GM23338 (cell line): ENCODE data around the gene LRIG3. TPM values are rescaled to one million over a fixed set of nuclear protein-coding genes. Genes with fewer than 3 reads are reported as not detected.

ENCODE experiments used
- ATAC-seq: fragments of 200-7000 bp; cut with Tn5 transposase; 3 replicates; pipeline ENCODE4 v1.9.1; 2020
- DNase-seq: peaks from one replicate; pipeline ENCODE4 v3.0.0-alpha.2; 2015; ENCODE audit warnings: low spot score
- H2AFZ ChIP-seq: fragments of 200-600 bp; sonication (generic); 2 replicates; pipeline ENCODE4 v1.8.0; 2016; ENCODE audit warnings: antibody characterized with exemption, mild to moderate bottlenecking, moderate library complexity
- H3F3A ChIP-seq: fragments of 200-600 bp; sonication (generic); replicated peaks from 2 replicates; pipeline ENCODE4 v1.8.0; 2017; ENCODE audit warnings: antibody characterized with exemption, mixed run types, low read depth
- H3K27ac ChIP-seq: fragments of 200-600 bp; sonication (generic); 2 replicates; pipeline ENCODE4 v1.6.1; 2016; ENCODE audit warnings: low read depth
- H3K27me3 ChIP-seq: fragments of 200-600 bp; sonication (generic); 2 replicates; pipeline ENCODE4 v1.8.0; 2016; ENCODE audit warnings: mild to moderate bottlenecking, mixed run types, moderate library complexity; ENCODE audit not compliant: insufficient read depth
- H3K36me3 ChIP-seq: fragments of 200-600 bp; sonication (generic); 2 replicates; pipeline ENCODE4 v1.8.0; 2016; ENCODE audit warnings: mild to moderate bottlenecking; ENCODE audit not compliant: insufficient read depth
- H3K4me1 ChIP-seq: fragments of 200-600 bp; sonication (generic); 2 replicates; pipeline ENCODE4 v1.8.0; 2016; ENCODE audit warnings: mild to moderate bottlenecking, moderate library complexity; ENCODE audit not compliant: insufficient read depth
- H3K4me2 ChIP-seq: fragments of 200-600 bp; sonication (generic); 2 replicates; pipeline ENCODE4 v1.7.1; 2017; ENCODE audit warnings: mixed run types
- H3K4me3 ChIP-seq: fragments of 200-600 bp; sonication (generic); 2 replicates; pipeline ENCODE4 v1.6.1; 2016; ENCODE audit warnings: mixed run types
- H3K79me2 ChIP-seq: fragments of 200-600 bp; sonication (generic); replicated peaks from 2 replicates; pipeline ENCODE4 v1.8.0; 2017; ENCODE audit warnings: mild to moderate bottlenecking; ENCODE audit not compliant: insufficient read depth
- H3K9me2 ChIP-seq: fragments of 200-600 bp; sonication (generic); 2 replicates; pipeline ENCODE4 v1.8.0; 2017; ENCODE audit not compliant: insufficient read depth
- H4K20me1 ChIP-seq: fragments of 200-600 bp; sonication (generic); replicated peaks from 2 replicates; pipeline ENCODE4 v1.8.0; 2017; ENCODE audit warnings: mild to moderate bottlenecking; ENCODE audit not compliant: insufficient read depth
- H3K27ac Mint-ChIP-seq: 2 replicates; pipeline ENCODE4 v1.8.0; 2020; ENCODE audit warnings: inconsistent platforms, mild to moderate bottlenecking, moderate library complexity, mixed read lengths
- H3K27me3 Mint-ChIP-seq: 3 replicates; pipeline ENCODE4 v1.8.0; 2022; ENCODE audit warnings: low read depth, mild to moderate bottlenecking, moderate library complexity, mixed read lengths, inconsistent platforms; ENCODE audit not compliant: insufficient read depth, poor library complexity
- H3K36me3 Mint-ChIP-seq: 3 replicates; pipeline ENCODE4 v1.8.0; 2021; ENCODE audit warnings: low read depth, mild to moderate bottlenecking, inconsistent platforms, moderate library complexity, mixed read lengths
- H3K4me1 Mint-ChIP-seq: 3 replicates; pipeline ENCODE4 v1.8.0; 2020; ENCODE audit warnings: mild to moderate bottlenecking, inconsistent platforms, mixed read lengths
- H3K4me3 Mint-ChIP-seq: 3 replicates; pipeline ENCODE4 v1.8.0; 2021; ENCODE audit warnings: moderate library complexity, mild to moderate bottlenecking, inconsistent platforms, mixed read lengths
- H3K9me3 Mint-ChIP-seq: 3 replicates; pipeline ENCODE4 v1.8.0; 2020; ENCODE audit warnings: moderate library complexity, mild to moderate bottlenecking, inconsistent platforms, mixed read lengths
- CREB1 ChIP-seq: fragments of 250-450 bp; sonication (Bioruptor Pico); IDR thresholded peaks from 2 replicates; pipeline ENCODE4 v1.5.0; 2020; ENCODE audit warnings: low read depth, mild to moderate bottlenecking, moderate library complexity
- EZH2 ChIP-seq: fragments of 200-600 bp; sonication (generic); IDR thresholded peaks from one replicate; pipeline ENCODE4 v1.8.0; 2017; ENCODE audit warnings: antibody characterized with exemption, mild to moderate bottlenecking, low read depth; ENCODE audit not compliant: unreplicated experiment
- EZH2phosphoT487 ChIP-seq: fragments of 200-600 bp; sonication (generic); IDR thresholded peaks from one replicate; pipeline ENCODE4 v1.8.1; 2018; ENCODE audit warnings: antibody characterized with exemption; ENCODE audit not compliant: unreplicated experiment
- JUNB ChIP-seq: IDR thresholded peaks from one replicate; pipeline ENCODE4 v1.6.1; 2016; ENCODE audit warnings: antibody characterized with exemption; ENCODE audit not compliant: unreplicated experiment
- NANOG ChIP-seq: IDR thresholded peaks from 2 replicates; pipeline ENCODE4 v1.6.1; 2016; ENCODE audit warnings: antibody characterized with exemption, borderline replicate concordance
- POLR2AphosphoS5 ChIP-seq: IDR thresholded peaks from 2 replicates; pipeline ENCODE4 v1.6.1; 2016; ENCODE audit warnings: antibody characterized with exemption, low read depth
- STAT1 ChIP-seq: IDR thresholded peaks from one replicate; pipeline ENCODE4 v1.6.1; 2016; ENCODE audit warnings: antibody characterized with exemption; ENCODE audit not compliant: unreplicated experiment
- ZNF114 ChIP-seq: fragments of 250-450 bp; sonication (Bioruptor Pico); IDR thresholded peaks from 2 replicates; pipeline ENCODE4 v1.5.0; 2020; ENCODE audit warnings: mild to moderate bottlenecking, moderate library complexity
- ZNF331 ChIP-seq: fragments of 250-450 bp; sonication (Bioruptor Pico); IDR thresholded peaks from 2 replicates; pipeline ENCODE4 v1.5.0; 2020; ENCODE audit warnings: low read depth, mild to moderate bottlenecking, moderate library complexity
- polyA plus RNA-seq: library from polyadenylated mRNA; unstranded; fragments of >200 nt; fragmentation: Nextera tagmentation; extraction: Ambion mirVana; gene quantifications from 2 replicates; pipeline ENCODE4 v1.2.1, GENCODE V29; 2016
- total RNA-seq: library from RNA; depleted of rRNA; stranded (reverse); fragments of >200 nt; shearing (Covaris generic); gene quantifications from 2 replicates; pipeline ENCODE4 v1.2.3, GENCODE V29; 2014
- TF ChIP-seq, protein P1 (sequence below): IDR thresholded peaks from one replicate; pipeline ENCODE4 v1.6.1; 2018; ENCODE audit warnings: antibody characterized with exemption; ENCODE audit not compliant: unreplicated experiment
- TF ChIP-seq, protein P2 (sequence below), 2 experiments: fragments of 200-600 bp in 1 of 2; sonication (generic) in 1 of 2; conservative IDR thresholded peaks; 2 replicates each; pipeline versions ENCODE4 v1.5.1 to v1.6.1; 2016 to 2017; ENCODE audit warnings: antibody characterized with exemption in 2 of 2, low read depth in 2 of 2, mild to moderate bottlenecking in 2 of 2, moderate library complexity in 1 of 2
- TF ChIP-seq, protein P3 (sequence below): IDR thresholded peaks from 2 replicates; pipeline ENCODE4 v1.6.1; 2016; ENCODE audit warnings: antibody characterized with exemption
- TF ChIP-seq, protein P4 (sequence below): fragments of 250-450 bp; sonication (Bioruptor Pico); IDR thresholded peaks from 2 replicates; pipeline ENCODE4 v1.5.0; 2020; ENCODE audit warnings: mild to moderate bottlenecking, moderate library complexity

LRIG3 gene
- total and polyA plus RNA-seq, 2 experiments from 2014 or later, result 1.6 to 7.5 TPM

DNA sequence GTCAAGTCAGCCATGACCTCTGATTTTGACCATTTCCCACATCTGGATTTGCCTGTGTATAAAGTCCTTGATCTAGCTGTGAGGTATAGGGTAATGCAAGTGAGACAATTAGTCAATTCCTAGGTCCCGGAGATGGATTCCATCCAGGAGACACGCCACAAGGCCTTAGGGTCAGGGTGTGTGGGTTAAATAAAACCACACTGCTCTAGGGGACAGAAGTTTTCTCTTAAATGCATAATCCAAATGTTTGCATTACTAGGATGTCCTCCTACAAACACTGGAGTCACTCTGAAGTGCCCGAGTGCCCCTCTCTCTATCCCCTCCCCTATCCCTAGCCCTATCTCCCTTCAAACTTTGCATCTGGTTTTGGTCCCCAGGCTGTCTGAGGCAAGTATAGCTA, 26.8 kb downstream of the LRIG3 start:
- H3K4me3 Mint-ChIP-seq, result no peak overlapping the region
- Histone ChIP-seq H2AFZ (no peak overlapping the region), H3K36me3 (no peaks in the 10 kb centered on the region), H3K9me2 (no peaks in the 10 kb centered on the region), H3K27ac (no peak overlapping the region), H3K4me1 (peaks cover 1% of the 10 kb centered on the region), H4K20me1 (no peaks in the 10 kb centered on the region; the same call in 1 of the 2 replicates), H3K4me2 (no peak overlapping the region), H3K27me3 (no peaks in the 10 kb centered on the region), H3K79me2 (no peaks in the 10 kb centered on the region), H3F3A (no peaks in the 10 kb centered on the region), H3K4me3 (no peak overlapping the region)
- H3K9me3 Mint-ChIP-seq, result no peaks in the 10 kb centered on the region
- H3K27me3 Mint-ChIP-seq, result peaks cover 1% of the 10 kb centered on the region
- TF ChIP-seq ZNF331 (CRISPR knock-in tag) (no peak), POLR2AphosphoS5 (no peak), NANOG (no peak), EZH2 (no peak), STAT1 (no peak), JUNB (no peak), CREB1 (no peak), EZH2phosphoT487 (no peak), ZNF114 (no peak)
- TF ChIP-seq, protein P1, sequence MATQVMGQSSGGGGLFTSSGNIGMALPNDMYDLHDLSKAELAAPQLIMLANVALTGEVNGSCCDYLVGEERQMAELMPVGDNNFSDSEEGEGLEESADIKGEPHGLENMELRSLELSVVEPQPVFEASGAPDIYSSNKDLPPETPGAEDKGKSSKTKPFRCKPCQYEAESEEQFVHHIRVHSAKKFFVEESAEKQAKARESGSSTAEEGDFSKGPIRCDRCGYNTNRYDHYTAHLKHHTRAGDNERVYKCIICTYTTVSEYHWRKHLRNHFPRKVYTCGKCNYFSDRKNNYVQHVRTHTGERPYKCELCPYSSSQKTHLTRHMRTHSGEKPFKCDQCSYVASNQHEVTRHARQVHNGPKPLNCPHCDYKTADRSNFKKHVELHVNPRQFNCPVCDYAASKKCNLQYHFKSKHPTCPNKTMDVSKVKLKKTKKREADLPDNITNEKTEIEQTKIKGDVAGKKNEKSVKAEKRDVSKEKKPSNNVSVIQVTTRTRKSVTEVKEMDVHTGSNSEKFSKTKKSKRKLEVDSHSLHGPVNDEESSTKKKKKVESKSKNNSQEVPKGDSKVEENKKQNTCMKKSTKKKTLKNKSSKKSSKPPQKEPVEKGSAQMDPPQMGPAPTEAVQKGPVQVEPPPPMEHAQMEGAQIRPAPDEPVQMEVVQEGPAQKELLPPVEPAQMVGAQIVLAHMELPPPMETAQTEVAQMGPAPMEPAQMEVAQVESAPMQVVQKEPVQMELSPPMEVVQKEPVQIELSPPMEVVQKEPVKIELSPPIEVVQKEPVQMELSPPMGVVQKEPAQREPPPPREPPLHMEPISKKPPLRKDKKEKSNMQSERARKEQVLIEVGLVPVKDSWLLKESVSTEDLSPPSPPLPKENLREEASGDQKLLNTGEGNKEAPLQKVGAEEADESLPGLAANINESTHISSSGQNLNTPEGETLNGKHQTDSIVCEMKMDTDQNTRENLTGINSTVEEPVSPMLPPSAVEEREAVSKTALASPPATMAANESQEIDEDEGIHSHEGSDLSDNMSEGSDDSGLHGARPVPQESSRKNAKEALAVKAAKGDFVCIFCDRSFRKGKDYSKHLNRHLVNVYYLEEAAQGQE, result no peak
- TF ChIP-seq, protein P2, sequence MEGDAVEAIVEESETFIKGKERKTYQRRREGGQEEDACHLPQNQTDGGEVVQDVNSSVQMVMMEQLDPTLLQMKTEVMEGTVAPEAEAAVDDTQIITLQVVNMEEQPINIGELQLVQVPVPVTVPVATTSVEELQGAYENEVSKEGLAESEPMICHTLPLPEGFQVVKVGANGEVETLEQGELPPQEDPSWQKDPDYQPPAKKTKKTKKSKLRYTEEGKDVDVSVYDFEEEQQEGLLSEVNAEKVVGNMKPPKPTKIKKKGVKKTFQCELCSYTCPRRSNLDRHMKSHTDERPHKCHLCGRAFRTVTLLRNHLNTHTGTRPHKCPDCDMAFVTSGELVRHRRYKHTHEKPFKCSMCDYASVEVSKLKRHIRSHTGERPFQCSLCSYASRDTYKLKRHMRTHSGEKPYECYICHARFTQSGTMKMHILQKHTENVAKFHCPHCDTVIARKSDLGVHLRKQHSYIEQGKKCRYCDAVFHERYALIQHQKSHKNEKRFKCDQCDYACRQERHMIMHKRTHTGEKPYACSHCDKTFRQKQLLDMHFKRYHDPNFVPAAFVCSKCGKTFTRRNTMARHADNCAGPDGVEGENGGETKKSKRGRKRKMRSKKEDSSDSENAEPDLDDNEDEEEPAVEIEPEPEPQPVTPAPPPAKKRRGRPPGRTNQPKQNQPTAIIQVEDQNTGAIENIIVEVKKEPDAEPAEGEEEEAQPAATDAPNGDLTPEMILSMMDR (conservative IDR thresholded peaks at IDR 0.05; ENCODE audit: low read depth in 2 of 2), result no peak
- TF ChIP-seq, protein P3, sequence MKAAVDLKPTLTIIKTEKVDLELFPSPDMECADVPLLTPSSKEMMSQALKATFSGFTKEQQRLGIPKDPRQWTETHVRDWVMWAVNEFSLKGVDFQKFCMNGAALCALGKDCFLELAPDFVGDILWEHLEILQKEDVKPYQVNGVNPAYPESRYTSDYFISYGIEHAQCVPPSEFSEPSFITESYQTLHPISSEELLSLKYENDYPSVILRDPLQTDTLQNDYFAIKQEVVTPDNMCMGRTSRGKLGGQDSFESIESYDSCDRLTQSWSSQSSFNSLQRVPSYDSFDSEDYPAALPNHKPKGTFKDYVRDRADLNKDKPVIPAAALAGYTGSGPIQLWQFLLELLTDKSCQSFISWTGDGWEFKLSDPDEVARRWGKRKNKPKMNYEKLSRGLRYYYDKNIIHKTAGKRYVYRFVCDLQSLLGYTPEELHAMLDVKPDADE, result no peak
- TF ChIP-seq, protein P4, sequence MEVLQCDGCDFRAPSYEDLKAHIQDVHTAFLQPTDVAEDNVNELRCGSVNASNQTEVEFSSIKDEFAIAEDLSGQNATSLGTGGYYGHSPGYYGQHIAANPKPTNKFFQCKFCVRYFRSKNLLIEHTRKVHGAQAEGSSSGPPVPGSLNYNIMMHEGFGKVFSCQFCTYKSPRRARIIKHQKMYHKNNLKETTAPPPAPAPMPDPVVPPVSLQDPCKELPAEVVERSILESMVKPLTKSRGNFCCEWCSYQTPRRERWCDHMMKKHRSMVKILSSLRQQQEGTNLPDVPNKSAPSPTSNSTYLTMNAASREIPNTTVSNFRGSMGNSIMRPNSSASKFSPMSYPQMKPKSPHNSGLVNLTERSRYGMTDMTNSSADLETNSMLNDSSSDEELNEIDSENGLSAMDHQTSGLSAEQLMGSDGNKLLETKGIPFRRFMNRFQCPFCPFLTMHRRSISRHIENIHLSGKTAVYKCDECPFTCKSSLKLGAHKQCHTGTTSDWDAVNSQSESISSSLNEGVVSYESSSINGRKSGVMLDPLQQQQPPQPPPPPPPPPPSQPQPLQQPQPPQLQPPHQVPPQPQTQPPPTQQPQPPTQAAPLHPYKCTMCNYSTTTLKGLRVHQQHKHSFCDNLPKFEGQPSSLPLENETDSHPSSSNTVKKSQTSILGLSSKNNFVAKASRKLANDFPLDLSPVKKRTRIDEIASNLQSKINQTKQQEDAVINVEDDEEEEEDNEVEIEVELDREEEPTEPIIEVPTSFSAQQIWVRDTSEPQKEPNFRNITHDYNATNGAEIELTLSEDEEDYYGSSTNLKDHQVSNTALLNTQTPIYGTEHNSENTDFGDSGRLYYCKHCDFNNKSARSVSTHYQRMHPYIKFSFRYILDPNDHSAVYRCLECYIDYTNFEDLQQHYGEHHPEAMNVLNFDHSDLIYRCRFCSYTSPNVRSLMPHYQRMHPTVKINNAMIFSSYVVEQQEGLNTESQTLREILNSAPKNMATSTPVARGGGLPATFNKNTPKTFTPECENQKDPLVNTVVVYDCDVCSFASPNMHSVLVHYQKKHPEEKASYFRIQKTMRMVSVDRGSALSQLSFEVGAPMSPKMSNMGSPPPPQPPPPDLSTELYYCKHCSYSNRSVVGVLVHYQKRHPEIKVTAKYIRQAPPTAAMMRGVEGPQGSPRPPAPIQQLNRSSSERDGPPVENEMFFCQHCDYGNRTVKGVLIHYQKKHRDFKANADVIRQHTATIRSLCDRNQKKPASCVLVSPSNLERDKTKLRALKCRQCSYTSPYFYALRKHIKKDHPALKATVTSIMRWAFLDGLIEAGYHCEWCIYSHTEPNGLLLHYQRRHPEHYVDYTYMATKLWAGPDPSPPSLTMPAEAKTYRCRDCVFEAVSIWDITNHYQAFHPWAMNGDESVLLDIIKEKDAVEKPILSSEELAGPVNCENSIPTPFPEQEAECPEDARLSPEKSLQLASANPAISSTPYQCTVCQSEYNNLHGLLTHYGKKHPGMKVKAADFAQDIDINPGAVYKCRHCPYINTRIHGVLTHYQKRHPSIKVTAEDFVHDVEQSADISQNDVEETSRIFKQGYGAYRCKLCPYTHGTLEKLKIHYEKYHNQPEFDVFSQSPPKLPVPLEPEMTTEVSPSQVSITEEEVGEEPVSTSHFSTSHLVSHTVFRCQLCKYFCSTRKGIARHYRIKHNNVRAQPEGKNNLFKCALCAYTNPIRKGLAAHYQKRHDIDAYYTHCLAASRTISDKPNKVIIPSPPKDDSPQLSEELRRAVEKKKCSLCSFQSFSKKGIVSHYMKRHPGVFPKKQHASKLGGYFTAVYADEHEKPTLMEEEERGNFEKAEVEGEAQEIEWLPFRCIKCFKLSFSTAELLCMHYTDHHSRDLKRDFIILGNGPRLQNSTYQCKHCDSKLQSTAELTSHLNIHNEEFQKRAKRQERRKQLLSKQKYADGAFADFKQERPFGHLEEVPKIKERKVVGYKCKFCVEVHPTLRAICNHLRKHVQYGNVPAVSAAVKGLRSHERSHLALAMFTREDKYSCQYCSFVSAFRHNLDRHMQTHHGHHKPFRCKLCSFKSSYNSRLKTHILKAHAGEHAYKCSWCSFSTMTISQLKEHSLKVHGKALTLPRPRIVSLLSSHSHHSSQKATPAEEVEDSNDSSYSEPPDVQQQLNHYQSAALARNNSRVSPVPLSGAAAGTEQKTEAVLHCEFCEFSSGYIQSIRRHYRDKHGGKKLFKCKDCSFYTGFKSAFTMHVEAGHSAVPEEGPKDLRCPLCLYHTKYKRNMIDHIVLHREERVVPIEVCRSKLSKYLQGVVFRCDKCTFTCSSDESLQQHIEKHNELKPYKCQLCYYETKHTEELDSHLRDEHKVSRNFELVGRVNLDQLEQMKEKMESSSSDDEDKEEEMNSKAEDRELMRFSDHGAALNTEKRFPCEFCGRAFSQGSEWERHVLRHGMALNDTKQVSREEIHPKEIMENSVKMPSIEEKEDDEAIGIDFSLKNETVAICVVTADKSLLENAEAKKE, result no peak
- no peak for ATAC-seq
- peaks cover 21% of the 10 kb centered on the region for H3K4me1 Mint-ChIP-seq
- DNase-seq, result no peak
- no peak overlapping the region for H3K27ac Mint-ChIP-seq
- peaks cover 7% of the 10 kb centered on the region; the same call in 2 of the 3 replicates for H3K36me3 Mint-ChIP-seq
